ENCODE measurements around the gene KDM1B.

DNA sequence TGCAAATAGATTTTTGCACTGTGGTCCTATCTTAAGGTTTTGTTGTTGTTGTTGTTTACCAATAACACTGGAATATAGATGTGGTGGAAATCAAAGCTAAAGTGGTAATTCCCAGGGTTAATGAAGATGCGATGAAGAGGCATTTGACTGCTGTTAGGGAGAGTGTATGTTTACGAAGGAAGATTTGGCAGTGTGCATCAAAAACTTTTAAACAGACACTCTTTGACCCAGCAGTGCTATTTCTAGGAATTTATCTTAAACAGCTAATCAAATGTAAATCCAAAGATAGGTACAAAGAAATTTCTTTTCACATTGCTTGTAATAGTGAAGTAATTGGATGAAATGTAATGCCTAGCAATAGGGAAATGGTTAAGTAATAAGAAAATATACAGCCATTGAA lies 34.0 kb downstream of the KDM1B start:
- TF ChIP-seq, protein P1, sequence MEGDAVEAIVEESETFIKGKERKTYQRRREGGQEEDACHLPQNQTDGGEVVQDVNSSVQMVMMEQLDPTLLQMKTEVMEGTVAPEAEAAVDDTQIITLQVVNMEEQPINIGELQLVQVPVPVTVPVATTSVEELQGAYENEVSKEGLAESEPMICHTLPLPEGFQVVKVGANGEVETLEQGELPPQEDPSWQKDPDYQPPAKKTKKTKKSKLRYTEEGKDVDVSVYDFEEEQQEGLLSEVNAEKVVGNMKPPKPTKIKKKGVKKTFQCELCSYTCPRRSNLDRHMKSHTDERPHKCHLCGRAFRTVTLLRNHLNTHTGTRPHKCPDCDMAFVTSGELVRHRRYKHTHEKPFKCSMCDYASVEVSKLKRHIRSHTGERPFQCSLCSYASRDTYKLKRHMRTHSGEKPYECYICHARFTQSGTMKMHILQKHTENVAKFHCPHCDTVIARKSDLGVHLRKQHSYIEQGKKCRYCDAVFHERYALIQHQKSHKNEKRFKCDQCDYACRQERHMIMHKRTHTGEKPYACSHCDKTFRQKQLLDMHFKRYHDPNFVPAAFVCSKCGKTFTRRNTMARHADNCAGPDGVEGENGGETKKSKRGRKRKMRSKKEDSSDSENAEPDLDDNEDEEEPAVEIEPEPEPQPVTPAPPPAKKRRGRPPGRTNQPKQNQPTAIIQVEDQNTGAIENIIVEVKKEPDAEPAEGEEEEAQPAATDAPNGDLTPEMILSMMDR (IDR thresholded peaks at IDR 0.05; ENCODE audit: low read length): no peak
- TF ChIP-seq EZH2 (IDR thresholded peaks at IDR 0.05; ENCODE audit: borderline replicate concordance, low read length): no peak
